GM18951 (cell line): Measurements from ENCODE around the gene DAPP1.
"Not testable (repeated sequence)": the region's sequence is repeated elsewhere in the genome, so short reads cannot be mapped to it uniquely, and the experiment has no call there.

Experiments
- POLR2A ChIP-seq: IDR thresholded peaks from 4 replicates; pipeline ENCODE4 v1.6.1; 2011; ENCODE audit warnings: mild to moderate bottlenecking; ENCODE audit not compliant: insufficient read length, insufficient read depth; ENCODE audit errors: extremely low read depth
- in situ Hi-C: fragments of 300-500 bp; cut with MboI; formaldehyde crosslinking; loops from one replicate; pipeline ENCODE4 v1.12.0; 2022; ENCODE audit warnings: low sequenced_read_pairs, mixed read lengths, inconsistent platforms; ENCODE audit not compliant: unreplicated experiment

DAPP1 gene, protein sequence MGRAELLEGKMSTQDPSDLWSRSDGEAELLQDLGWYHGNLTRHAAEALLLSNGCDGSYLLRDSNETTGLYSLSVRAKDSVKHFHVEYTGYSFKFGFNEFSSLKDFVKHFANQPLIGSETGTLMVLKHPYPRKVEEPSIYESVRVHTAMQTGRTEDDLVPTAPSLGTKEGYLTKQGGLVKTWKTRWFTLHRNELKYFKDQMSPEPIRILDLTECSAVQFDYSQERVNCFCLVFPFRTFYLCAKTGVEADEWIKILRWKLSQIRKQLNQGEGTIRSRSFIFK

DNA sequence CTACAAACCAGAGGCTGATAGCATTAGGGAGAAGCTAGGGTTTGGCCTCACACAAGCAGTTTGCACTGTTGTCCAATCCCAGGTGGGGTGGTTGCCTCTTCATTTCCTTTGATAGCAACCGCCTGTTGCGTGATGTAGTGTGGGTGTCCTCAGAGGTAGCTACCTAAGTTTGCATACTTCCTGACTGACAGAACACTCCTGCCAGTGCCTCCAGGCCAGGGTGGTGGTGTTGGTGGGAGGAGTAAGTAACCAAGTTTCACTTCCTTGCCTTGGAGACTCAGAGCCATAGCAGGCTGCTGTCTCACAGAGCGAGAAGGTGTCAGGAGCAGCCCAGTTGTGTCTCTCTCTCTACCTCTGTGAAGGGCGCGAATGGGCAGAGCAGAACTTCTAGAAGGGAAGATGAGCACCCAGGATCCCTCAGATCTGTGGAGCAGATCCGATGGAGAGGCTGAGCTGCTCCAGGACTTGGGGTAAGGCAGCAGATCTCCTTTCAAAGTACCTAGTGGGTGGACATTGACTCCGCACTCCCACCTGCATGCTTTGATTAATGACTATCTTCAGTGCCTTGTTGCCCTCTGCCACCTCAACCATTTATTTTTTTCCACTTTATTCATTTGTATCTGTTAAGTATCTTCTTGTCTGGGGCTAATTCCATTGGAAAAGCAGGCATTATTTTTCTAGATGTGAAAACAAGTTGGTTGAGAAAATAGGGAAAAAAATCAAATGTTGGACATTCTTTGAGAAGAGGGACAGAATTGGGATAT is at the start of gene DAPP1:
TSS of gene DAPP1 (plus strand) at position 283 of the 764 bp plus-strand sequence. CDS start at position 370, 87 bp downstream.
- peak; percentile 95 for TF ChIP-seq POLR2A
- in situ Hi-C loops: no loop called here

DNA sequence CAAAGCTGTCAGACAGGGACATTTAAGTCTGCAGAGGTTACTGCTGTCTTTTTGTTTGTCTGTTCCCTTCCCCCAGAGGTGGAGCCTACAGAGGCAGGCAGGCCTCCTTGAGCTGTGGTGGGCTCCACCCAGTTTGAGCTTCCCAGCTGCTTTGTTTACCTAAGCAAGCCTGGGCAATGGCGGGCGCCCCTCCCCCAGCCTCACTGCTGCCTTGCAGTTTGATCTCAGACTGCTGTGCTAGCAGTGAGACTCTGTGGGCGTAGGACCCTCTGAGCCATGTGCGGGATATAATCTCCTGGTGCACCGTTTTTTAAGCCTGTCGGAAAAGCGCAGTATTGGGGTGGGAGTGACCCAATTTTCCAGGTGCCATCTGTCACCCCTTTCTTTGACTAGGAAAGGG is 45.8 kb upstream of the DAPP1 start:
- in situ Hi-C loops: not testable (repeated sequence)

DNA sequence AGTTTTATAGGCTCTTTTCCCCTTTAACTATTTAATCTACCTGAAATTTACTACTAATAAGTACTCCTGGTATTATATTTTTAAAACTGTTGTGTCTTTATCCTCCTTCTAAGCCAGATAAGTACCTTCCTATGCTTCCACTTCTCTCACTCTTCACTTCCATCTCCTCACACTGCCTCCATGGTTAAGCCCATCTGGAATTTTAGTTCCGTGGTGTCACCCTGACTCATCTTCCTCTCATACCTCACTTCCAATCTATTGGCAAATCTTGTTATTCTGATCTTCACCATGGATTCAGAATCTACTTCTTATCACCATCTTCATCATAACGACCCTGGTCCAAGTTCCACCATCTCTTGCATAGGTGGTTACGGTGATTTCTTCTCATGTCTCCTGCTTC is 32.7 kb upstream of the DAPP1 start:
- TF ChIP-seq POLR2A: no peak
- in situ Hi-C loops: no loop called here

DNA sequence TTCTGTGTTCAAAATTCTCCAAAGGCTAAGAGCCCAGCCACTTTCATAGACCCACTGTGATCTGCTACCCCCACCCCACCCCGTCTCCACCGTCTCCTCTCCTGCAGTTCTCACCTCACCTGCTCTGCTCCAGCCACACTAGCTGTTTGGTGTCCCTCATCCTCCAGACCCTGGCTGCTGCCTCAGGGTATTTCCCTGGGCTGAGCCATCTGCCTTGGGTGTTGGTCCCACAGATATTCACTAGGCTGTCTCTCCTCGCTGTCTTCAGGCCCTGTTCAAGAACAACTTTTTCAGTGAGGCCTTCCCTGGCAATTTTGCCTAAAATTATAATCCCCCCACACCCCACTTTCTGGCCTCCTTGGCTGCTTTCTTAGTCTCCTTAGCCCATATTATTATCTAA is 31.8 kb upstream of the DAPP1 start:
- no peak for TF ChIP-seq POLR2A
- in situ Hi-C loops: no loop called here

DNA sequence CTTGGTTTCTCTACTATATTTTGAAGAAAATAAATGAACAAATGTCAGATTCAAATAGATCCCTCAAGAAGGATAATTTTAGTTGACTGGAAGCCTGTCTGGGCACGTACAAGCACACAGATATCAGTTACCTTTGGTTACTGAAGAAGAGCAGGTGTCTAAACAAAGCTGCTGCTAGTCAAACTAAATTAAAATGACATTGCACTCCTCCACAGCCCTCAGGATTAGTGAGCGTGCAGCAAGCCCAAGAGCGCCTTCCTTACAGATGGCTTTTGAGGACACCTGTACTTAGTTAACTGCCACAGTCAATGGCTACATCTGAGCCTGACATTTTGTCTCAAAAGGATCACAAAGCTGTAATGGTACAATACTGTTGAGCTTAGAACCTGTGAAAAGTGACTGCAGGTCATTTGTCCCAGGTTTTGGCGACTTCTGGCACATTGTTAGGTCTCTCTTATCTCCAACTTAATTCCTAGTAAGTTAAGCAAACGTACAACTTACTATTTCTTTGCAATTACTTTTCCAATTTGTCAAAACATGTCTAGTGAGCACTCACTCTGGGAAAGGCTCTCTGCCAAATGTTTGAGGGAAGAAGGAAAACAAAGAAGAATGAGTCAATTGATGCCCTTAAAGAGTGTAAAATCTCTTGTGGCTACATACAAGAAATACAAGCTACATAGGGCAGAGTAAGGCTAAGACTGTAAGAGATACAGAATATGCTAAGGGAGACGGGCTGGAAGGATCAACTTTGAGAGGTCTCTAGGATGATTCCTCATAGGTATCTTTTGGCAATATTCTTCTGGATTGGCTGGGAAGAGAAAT is 25.6 kb upstream of the DAPP1 start:
- no peak for TF ChIP-seq POLR2A

DNA sequence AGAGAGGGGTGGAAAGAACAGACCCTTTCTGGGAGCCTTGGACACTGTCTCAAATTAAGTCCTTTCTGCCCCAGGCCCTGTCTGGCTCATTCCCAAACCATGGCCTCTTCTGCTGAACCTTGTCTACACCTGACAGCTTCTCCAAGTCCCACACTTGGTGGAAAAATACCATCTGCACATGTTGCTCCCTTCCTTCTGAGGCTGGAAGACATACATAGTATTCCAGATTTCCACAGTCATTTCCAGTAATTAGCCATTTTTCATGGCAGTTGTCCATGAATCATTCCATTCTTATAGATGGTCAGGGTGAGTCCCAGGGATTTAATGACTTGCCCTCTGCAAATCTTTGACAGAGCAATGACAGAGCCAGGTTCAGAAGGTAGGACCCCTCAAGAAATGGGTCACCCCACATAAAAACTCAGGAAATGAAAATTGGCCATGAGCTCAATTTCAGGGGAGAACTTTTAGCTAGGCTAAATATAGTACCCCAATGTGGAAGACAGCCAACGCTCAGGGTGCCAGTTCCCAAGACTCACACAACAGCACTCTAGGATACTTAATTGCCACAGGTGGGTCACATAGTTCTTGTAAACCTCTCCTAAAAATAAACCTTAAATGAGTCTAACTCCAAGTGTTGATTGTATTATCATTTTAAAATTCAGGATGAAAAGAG is 16.2 kb upstream of the DAPP1 start:
- no peak for TF ChIP-seq POLR2A
- in situ Hi-C loops: no loop called here

More for the DNA sequence above, 25.6 kb upstream of the DAPP1 start:
- in situ Hi-C loops: no loop called here

DNA sequence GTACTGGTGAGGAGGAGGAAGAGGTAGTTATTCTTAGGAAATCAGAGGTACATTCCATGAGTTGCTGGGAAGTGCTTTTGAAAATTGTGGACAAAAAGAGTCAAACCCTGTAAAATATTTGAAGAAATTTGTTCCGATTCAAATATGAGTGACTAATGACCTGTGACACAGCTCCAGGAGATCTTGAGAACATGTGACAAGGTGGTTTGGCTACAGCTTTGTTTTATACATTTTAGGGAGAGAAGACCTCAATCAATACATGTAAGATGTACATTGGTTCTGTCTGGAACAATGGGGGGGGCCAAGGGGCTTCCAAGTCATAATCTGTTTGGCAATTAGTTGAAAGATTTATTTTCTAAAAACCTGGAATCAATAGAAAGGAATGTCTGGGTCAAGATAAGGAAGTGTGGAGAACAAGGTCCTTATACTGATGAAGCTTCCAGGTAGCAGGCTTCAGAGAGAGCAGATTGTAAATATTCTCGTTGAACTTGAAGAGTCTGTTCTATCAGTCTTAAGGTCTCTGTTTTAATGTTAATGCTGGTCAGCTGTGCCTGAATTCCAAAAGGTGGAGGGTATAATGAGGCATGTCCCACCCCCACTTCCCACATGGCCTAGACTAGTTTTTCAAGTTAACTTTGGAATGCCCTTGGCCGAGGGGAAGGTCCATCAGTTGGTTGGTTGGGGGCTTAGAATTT is 15.5 kb upstream of the DAPP1 start:
- TF ChIP-seq POLR2A: no peak
- in situ Hi-C loops: no loop called here

DNA sequence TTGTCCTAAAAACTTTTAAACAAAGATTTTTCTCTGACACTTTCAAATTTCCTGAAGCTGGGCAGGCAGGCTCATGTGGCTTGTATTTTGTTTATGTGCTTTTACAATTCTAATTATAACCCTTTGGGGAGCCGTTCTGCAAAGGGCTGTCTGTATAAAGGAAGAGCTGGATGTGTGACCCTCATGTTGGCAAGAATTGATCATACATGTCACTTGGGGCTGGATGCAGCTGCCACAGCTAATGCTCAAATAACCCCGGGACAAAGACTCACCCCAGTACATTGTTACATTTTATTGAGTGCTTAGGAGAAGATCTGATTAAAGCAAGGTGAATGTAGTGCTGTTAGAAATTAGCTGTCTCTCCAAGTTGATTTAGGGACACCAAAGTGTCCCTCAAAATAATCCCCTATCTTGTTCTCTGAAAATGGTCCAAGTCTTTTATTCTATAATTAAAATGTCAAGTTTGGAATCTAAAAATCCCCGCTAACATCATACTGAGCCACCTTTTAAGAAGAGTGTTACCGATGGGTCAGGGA is 13.0 kb upstream of the DAPP1 start:
- in situ Hi-C loops: no loop called here
- no peak for TF ChIP-seq POLR2A

DNA sequence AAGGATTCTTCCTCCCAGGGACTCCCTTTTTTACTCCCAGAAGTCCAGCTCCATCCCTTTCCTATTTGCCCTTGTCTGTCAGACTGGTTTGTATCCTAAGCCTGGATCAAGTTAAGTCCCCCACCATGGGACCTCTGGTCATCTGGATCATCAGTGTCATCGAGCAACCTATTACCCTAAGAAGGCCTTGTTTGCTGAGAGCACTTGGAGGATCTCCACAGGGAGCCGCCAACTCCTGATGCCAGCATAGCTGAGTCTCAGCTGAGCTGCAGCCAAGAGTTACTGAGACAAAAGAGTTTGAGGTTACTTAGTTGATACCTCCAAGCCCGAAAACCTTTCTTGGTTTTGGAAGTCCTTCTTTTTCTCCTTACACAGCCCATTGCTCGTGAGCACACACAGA is 10.1 kb upstream of the DAPP1 start:
- in situ Hi-C loops: no loop called here
- no peak for TF ChIP-seq POLR2A

DNA sequence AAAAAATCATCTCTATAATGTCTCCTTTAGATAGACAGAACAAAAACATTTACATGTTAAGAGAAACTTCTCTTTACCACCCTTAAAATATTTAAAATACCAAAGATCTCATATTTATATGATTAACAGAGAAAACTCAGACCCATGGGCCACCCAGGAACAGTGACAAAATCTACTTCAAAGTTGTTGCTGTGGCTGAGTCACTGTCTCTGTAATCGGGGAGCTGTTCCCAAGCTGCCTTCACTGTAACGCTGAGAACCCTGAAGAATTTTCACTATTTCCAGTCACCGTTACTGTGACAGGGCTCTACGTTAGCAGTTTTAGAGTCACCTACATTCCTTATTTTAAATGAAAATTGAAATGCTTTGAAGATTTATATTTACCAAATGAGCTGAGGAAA is 9.0 kb upstream of the DAPP1 start:
- in situ Hi-C loops: no loop called here
- no peak for TF ChIP-seq POLR2A

DNA sequence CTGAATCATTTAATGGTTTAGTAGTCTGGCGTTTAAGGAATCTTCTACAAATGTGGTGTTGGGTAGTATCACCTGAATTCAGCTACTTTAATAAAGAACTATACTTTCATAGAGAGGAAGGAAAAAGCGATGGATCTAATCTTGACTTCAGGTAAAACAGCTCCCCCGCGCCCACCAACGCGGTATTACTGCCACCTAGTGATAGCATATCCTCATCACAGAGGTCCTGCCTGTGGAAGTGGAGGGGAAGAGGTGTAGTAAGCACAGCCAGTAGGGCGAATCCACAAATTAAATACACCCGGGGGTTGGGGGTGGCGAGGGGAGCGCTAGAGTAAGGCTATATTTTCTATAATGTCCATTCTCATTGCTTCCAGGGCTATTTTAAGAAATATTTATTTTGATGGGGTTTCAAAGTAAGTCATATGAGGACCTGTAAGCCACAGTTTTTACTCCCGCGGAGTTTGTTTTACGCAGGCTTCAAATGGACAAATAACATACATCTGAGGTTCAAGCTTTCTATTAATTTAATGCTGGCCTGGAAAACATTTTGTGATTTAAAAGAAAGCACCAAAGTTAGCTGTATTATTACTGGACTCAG is 8.3 kb upstream of the DAPP1 start:
- in situ Hi-C loops: no loop called here
- TF ChIP-seq POLR2A: no peak

DNA sequence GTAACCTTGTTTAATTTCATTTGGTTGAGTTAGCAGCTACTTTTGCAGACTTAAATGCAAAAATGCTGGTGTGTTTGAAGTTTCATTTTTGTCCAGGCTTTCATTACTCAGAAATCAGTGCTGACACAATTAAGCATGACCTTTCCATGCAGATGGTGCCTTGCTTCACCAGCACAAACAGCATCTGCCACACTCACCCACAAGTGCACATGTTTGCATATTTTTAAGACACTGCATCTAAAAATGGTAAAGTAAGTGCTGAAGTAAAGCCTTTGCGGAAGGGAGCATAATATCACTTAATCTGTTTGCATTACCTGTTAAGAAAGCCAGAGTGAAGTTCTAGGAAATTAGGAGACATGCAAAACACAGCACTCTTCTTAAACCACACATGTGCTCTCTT is 7.3 kb upstream of the DAPP1 start:
- in situ Hi-C loops: no loop called here

More for the DNA sequence above, 7.3 kb upstream of the DAPP1 start:
- TF ChIP-seq POLR2A: no peak
